T47D (cell line): ENCODE results near the gene HOXA1.

Experiments used
- DNase-seq, 2 experiments: peaks; one replicate each; pipeline versions ENCODE4 v3.0.0 to v3.0.0-alpha.2; 2011 to 2012; ENCODE audit warnings: low read depth in 1 of 2, low spot score in 1 of 2
- JUND ChIP-seq: IDR thresholded peaks from 2 replicates; pipeline ENCODE4 v1.6.1; 2012; ENCODE audit warnings: low read depth
- in situ Hi-C: cut with HindIII; loops from 2 replicates; pipeline ENCODE4 v1.10.0; 2016; ENCODE audit warnings: low sequenced_read_pairs, low pct_unique_long_range_greater_than_20kb

The HOXA1 gene

DNA sequence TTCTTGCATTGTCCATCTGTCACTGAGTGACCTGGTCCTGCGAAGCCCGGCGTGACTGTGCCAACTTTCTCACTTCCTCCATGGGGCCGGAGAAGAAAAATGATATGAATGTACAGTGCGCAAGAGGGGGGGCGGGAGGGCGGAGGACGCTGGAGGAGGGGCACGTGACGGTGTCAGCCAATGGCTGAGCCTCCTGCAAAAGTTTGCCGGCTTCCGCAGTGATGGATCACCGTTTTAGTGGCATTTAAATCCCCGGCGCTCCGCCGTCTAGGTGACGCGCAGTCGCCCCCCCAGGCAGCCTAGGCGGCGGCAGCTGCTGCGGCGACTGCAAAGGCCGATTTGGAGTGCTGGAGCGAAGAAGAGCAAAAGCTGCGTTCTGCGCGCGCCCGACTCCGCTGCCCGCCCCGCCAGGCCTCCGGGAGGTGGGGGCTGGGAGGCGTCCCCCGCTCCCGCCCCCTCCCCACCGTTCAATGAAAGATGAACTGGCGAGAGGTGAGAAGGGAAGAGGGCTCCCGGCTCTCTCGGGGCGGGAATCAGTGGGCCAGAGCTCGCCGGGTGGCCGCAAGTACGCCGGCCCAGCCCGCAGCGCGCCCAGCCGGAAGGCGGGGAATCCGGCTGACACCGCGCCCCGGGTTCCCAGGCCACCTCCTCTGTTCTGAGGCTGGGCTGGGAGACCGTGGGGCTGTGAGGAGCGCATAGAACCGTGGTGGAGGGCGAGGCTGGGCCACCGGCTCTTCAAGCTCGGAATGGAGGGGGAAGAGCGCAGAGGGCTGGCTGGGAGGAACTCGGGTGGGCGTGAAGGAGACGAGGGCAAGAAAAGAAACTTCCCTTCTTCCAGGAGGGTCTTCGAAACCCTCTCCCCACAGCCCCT, at the start of gene HOXA1:
HOXA1 (minus strand) TSS at position 104 of the 871 bp plus-strand sequence; CDS start at position 16, 88 bp downstream.
- peak in 1 of 2 experiments; percentile 28 for DNase-seq
- no peak for TF ChIP-seq JUND
- in situ Hi-C loops, result no loop called here

DNA sequence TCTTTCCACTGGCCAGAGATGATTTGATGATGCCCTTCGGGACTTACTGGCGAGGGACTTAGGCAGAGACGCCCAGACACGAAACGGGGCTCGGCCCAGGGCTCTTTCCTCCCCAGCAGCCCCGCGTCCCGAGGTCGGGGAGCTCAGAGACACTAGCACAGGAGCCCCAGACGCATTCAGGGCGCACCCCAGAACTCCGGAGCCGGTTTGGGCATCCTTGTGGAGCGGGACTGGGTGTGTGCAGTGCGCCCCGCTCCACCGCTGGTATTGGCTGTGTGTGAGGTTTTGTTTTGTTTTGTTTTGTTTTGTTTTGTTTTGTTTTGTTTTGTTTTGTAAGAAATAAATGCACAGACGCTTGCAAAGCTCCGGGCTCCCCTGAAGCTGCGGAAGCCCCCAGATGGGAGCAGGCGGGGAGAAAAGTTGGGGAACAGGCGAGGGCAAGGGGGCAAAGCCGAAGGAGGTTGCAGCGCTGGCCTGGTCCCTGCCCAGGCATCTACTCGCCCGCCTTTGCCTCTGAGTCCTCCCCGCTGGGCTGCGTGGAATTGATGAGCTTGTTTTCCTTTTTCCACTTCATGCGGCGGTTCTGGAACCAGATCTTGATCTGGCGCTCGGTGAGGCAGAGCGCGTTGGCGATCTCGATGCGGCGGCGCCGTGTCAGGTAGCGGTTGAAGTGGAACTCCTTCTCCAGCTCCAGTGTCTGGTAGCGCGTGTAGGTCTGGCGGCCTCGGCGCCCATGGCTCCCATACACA, 49.5 kb upstream of the HOXA1 start:
- no peak for TF ChIP-seq JUND
- no peak for DNase-seq
- in situ Hi-C loops, result no loop called here

DNA sequence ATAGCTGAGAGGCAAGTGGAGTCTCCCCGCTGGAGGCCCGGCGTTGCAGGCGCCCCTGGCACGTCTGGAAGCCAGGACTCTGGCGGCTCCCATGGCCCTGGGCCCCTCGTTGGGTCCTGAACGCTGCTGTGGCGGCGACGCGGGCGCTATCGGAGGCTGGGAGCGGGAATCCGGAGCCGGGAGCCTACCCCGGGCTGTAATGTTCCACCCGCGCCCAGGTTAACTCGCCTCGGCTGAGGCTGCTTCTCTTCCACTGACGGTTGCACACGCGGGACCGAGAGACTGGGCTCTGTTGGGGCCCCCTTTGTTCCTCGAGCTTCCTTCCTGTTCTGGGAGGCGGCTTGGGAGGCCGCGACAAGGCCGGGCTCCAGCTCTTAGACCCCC, 49.0 kb upstream of the HOXA1 start:
- in situ Hi-C loops, result no loop called here
- TF ChIP-seq JUND, result no peak
- no peak for DNase-seq

DNA sequence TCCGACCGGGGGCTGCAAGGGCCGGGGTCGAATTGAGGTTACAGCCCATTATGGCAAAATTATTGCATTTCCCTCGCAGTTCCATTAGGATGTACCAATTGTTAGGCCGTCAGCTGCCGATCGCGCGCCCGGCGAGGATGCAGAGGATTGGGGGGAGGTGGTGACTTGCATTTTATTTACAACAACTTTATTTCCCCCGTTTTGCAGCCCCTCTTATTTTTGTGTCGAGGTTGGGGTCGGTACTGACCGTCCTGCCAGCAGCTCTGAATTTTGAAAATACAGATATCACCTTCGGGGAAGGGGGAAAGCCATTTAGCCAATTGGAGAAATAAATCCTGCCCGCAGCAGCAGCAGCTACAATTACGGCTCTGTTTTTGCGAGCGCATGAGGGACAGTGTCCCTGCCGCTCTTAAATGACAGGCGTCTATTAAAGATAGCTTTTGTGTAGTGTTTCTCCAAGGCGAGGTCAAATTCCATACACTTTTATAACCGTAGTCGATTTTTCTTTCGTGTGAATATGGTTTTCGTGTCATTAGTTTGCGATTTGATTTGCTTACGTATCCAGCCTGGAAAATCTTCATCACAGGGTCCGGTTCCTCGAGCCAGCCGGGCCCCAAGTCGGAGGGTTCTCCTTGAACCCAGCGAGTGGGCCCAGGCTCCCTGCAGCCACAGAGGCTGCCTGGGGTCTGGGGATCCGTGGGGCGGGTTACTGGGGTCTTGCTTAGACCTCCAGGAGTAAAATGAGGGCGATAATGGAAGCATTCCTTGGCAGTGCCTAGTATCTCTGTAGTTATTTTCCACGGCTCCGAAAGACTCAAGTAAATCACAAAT, 48.4 kb upstream of the HOXA1 start:
- DNase-seq, result no peak
- no peak for TF ChIP-seq JUND
- in situ Hi-C loops, result no loop called here

DNA sequence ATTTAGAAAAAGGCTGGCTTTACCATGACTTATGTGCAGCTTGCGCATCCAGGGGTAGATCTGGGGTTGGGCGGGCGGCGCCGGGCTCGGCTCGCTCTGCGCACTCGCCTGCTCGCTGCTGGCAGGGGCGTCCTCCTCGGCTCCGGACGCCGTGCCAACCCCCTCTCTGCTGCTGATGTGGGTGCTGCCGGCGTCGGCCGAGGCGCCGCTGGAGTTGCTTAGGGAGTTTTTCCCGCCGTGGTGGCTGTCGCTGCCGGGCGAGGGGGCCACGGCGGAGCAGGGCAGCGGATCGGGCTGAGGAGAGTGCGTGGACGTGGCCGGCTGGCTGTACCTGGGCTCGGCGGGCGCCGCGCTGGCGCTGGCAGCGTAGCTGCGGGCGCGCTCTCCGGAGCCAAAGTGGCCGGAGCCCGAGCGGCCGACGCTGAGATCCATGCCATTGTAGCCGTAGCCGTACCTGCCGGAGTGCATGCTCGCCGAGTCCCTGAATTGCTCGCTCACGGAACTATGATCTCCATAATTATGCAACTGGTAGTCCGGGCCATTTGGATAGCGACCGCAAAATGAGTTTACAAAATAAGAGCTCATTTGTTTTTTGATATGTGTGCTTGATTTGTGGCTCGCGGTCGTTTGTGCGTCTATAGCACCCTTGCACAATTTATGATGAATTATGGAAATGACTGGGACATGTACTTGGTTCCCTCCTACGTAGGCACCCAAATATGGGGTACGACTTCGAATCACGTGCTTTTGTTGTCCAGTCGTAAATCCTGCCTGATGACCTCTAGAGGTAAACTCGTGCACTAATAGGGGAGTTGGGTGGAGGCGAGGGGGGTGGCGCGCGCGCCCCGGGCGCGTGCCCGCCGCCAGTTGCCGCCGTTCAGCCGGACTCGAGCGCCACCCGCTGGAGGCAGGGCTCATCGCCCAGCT, 47.5 kb upstream of the HOXA1 start, which contains the start of gene HOXA5:
HOXA5 (minus strand) TSS at position 659 of the 927 bp plus-strand sequence; CDS start at position 585, 74 bp downstream.
- DNase-seq, result no peak
- no peak for TF ChIP-seq JUND
- in situ Hi-C loops, result no loop called here

DNA sequence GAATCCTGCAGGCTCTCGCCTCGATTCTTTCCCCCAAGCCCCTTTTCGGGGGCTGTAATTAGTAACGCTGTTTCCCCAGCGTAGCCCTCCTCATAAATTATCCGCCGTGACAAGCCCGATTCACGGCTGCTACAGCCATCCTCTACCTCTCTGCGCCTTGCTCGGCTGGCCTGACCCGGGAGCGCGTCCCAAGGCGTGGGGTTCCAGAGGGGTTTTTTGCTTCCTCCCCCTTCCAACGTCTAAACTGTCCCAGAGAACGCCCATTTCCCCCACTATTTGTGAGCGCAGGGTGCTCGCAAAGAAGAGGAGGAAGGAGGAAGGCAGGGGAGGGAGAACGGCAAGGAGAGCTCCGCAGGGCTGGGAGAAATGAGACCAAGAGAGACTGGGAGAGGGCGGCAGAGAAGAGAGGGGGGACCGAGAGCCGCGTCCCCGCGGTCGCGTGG, 46.8 kb upstream of the HOXA1 start:
- no peak for TF ChIP-seq JUND
- no peak for DNase-seq
- in situ Hi-C loops, result no loop called here

DNA sequence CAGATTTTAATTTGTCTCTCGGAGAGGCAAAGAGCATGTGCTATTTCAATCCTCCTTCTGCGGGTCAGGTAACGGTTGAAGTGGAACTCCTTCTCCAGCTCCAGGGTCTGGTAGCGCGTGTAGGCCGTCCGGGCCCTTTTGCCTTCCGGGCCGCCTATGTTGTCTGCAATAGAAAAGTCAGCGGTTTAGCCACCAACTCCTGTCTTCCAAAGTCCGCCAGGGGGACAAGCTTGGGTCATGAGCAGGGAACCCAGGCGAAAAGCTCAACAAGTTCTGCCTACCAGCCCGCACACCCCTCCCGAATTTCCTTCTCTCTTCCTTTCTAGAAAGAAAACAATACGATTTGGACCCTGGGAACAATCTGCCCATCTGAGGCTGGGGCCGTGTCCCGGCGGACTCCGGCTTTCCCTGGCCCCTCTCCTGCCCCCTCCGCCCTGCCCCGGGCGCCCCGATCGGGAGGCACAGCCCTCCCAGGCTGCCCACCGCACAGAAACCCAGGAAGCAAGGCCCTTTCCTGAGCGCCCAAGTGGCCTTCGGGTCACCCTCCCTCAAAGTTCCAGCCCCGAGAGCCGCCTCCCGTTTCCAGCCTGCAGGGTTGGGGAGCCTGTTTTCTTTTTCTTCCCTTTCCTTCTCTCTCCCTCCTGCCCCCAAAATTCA, 46.3 kb upstream of the HOXA1 start:
- DNase-seq, result no peak
- no peak for TF ChIP-seq JUND
- in situ Hi-C loops, result no loop called here

DNA sequence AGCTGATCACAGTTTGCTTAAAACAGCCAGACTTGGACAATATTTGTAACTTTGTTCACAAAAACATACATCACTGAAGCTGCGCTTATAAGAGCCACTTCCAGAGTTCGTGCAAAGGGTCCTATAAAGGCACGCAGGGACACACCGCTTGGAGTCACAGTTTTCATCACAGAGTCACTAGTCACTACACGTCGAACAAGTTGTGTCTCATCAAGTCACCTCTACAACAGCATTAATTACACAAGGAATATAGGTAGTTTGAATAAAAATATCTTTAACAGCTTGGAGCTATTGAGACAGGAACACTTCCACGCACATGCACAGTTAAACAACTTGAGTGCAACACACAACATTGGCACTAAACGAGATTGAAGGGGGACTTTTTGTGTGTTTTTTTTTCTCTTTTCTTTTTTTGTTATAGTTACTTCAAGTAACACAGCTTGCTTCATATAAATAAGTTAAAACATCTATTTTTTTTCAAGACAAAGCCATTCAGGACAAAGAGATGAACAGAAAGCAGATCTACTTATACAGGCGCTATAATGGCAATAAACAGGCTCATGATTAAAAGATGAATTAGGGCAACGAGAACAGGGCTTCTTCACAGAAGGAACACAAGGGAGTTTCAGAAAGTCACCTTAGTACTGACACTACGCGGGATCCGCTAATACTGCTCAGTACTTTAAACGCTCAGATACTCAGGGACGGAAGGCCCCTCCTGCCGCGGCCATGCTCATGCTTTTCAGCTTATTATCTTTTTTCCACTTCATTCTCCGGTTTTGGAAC, 45.5 kb upstream of the HOXA1 start:
- in situ Hi-C loops, result no loop called here
- DNase-seq, result no peak
- no peak for TF ChIP-seq JUND

DNA sequence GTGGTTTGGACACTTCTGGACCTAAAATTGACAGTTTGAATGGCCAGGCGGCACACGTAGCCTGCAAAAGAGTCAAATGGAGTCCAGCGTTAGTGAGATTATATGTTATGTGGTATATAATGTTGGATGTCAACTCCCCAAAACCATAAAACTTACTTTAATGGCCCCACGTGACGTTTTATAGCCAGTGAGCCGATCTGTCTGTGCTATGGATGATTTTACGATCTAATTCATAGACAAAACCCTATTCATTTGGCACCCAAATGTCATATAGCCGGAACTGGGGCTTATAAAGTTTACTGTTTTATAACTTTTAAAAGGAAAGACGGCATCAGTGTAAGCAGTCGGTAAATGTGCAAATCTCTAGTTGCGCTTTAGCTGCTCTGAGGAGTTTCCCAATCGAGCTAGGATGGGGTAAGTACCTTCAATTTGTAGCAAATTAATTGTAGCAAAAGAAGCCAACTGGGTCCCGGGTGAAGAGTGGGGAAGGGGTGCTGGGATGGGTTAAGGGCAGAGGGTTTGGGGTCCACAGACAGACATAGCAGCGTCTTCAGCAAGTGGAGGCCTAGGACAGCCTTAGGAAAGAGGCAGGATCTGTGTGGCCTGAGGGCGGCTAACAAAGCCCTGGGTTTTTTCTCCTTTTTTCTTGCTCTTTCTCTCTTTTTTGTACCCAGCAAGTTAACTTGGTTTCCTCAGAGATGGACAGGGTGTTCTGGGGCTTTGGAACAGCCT, 44.5 kb upstream of the HOXA1 start:
- in situ Hi-C loops, result no loop called here

More for the DNA sequence above, 44.5 kb upstream of the HOXA1 start:
- DNase-seq, result no peak
- TF ChIP-seq JUND, result no peak
